Activated effector memory CD4-positive, alpha-beta T cell treated with anti-CD3 and anti-CD28 coated beads, Interleukin-2, amount 50 U/mL, for 16 hours (primary cell): ENCODE measurements around the gene NDEL1.

Source experiments
- DNase-seq: peaks from one replicate; pipeline ENCODE4 v3.0.0-alpha.2; 2020

Gene NDEL1

GRCh38 chr17:8506145-8506544 lies 70.5 kb downstream of the NDEL1 start:
- no peak for DNase-seq

- no peak for DNase-seq
Observed at GRCh38 chr17:8514801-8515200, 79.1 kb downstream of the NDEL1 start.
